Islet of Langerhans (tissue), 1 donor: ENCODE results near the gene ATP1A4.
"Not testable (repeated sequence)": the region's sequence is repeated elsewhere in the genome, so short reads cannot be mapped to it uniquely, and the experiment has no call there.

Experiments used
- FAIRE-seq: peaks from one replicate; lab custom pipeline; 2011; peaks lifted over from hg19 to GRCh38; lab: Jason Lieb, UNC

The ATP1A4 gene

GRCh38 chr1:160124705-160125478, 26.5 kb upstream of the ATP1A4 start:
- no peak for FAIRE-seq

GRCh38 chr1:160125746-160126145, 25.7 kb upstream of the ATP1A4 start:
- no peak for FAIRE-seq

GRCh38 chr1:160126342-160126741, 25.1 kb upstream of the ATP1A4 start:
- FAIRE-seq, result not testable (repeated sequence)

GRCh38 chr1:160127381-160127780, 24.0 kb upstream of the ATP1A4 start:
- no peak for FAIRE-seq

GRCh38 chr1:160127865-160128523, 23.4 kb upstream of the ATP1A4 start:
- FAIRE-seq, result no peak

- FAIRE-seq, result no peak
These were observed 22.8 kb upstream of the ATP1A4 start for GRCh38 chr1:160128636-160129035.

GRCh38 chr1:160129046-160129445, 22.4 kb upstream of the ATP1A4 start:
- no peak for FAIRE-seq

GRCh38 chr1:160129558-160129957, 21.8 kb upstream of the ATP1A4 start:
- no peak for FAIRE-seq

GRCh38 chr1:160129966-160130365, 21.4 kb upstream of the ATP1A4 start:
- FAIRE-seq, result no peak

GRCh38 chr1:160130486-160130885, 20.9 kb upstream of the ATP1A4 start:
- FAIRE-seq, result no peak

- FAIRE-seq, result no peak
These were observed 20.5 kb upstream of the ATP1A4 start for GRCh38 chr1:160130939-160131338.

GRCh38 chr1:160131803-160132565, 19.4 kb upstream of the ATP1A4 start:
- FAIRE-seq, result no peak

GRCh38 chr1:160133990-160134770, 17.2 kb upstream of the ATP1A4 start:
- no peak for FAIRE-seq

GRCh38 chr1:160134791-160135572, 16.4 kb upstream of the ATP1A4 start:
- no peak for FAIRE-seq

- no peak for FAIRE-seq
These were observed 15.1 kb upstream of the ATP1A4 start for GRCh38 chr1:160136121-160136925.

- no peak for FAIRE-seq
These were observed 14.5 kb upstream of the ATP1A4 start for GRCh38 chr1:160136926-160137200.

- no peak for FAIRE-seq
These were observed 14.1 kb upstream of the ATP1A4 start for GRCh38 chr1:160137216-160137862.

GRCh38 chr1:160139840-160140239, 11.6 kb upstream of the ATP1A4 start:
- no peak for FAIRE-seq

GRCh38 chr1:160143695-160144094, 7.7 kb upstream of the ATP1A4 start:
- no peak for FAIRE-seq

- FAIRE-seq, result no peak
These were observed 6.5 kb upstream of the ATP1A4 start for GRCh38 chr1:160144921-160145320.
